Astrocyte (in vitro differentiated cells and primary cell): ENCODE data around the gene PTH1R. TPM values are rescaled to one million over a fixed set of nuclear protein-coding genes. Genes with fewer than 3 reads are reported as not detected.

Experiments used
- DNase-seq: peaks from one replicate; pipeline ENCODE4 v3.0.0-alpha.2; 2010; ENCODE audit warnings: low read depth
- FAIRE-seq: peaks from 2 replicates; lab custom pipeline; 2011; peaks lifted over from hg19 to GRCh38; lab: Jason Lieb, UNC
- H2AFZ ChIP-seq: 2 replicates; pipeline ENCODE4 v1.6.0; 2012; ENCODE audit warnings: low read depth, low read length, inconsistent platforms
- H3K27ac ChIP-seq: 2 replicates; pipeline ENCODE4 v1.5.1; 2011; ENCODE audit warnings: low read depth, low read length, inconsistent platforms
- H3K27me3 ChIP-seq: 2 replicates; pipeline ENCODE4 v1.6.0; 2011; ENCODE audit warnings: low read length, inconsistent platforms; ENCODE audit not compliant: insufficient read depth
- H3K36me3 ChIP-seq: 2 replicates; pipeline ENCODE4 v1.5.1; 2011; ENCODE audit warnings: low read length, inconsistent platforms; ENCODE audit not compliant: insufficient read depth
- H3K4me1 ChIP-seq: 2 replicates; pipeline ENCODE4 v1.5.1; 2011; ENCODE audit warnings: low read length, inconsistent platforms; ENCODE audit not compliant: insufficient read depth
- H3K4me2 ChIP-seq: 2 replicates; pipeline ENCODE4 v1.6.0; 2012; ENCODE audit warnings: low read length, inconsistent platforms
- H3K4me3 ChIP-seq: 2 replicates; pipeline ENCODE4 v1.5.1; 2011; ENCODE audit warnings: low read depth, mild to moderate bottlenecking, low read length, inconsistent platforms; ENCODE audit not compliant: insufficient read depth
- H3K79me2 ChIP-seq: 2 replicates; pipeline ENCODE4 v1.6.0; 2012; ENCODE audit warnings: mild to moderate bottlenecking, low read length, inconsistent platforms; ENCODE audit not compliant: insufficient read depth
- H3K9ac ChIP-seq: 2 replicates; pipeline ENCODE4 v1.6.0; 2012; ENCODE audit warnings: mild to moderate bottlenecking, low read length, inconsistent platforms
- H3K9me3 ChIP-seq: 2 replicates; pipeline ENCODE4 v1.5.1; 2012; ENCODE audit warnings: low read depth, mild to moderate bottlenecking, low read length, inconsistent platforms; ENCODE audit not compliant: insufficient read depth
- H4K20me1 ChIP-seq: 2 replicates; pipeline ENCODE4 v1.6.0; 2012; ENCODE audit warnings: low read length, inconsistent platforms; ENCODE audit not compliant: insufficient read depth
- H3K27ac Mint-ChIP-seq: one replicate; pipeline ENCODE4 v1.8.0; 2021; ENCODE audit warnings: mild to moderate bottlenecking, mixed read lengths; ENCODE audit not compliant: unreplicated experiment
- H3K27me3 Mint-ChIP-seq: one replicate; pipeline ENCODE4 v1.8.0; 2021; ENCODE audit warnings: low read depth, mixed read lengths; ENCODE audit not compliant: unreplicated experiment
- H3K36me3 Mint-ChIP-seq: one replicate; pipeline ENCODE4 v1.8.0; 2021; ENCODE audit warnings: low read depth, mixed read lengths; ENCODE audit not compliant: unreplicated experiment
- H3K4me1 Mint-ChIP-seq: one replicate; pipeline ENCODE4 v1.8.0; 2021; ENCODE audit warnings: low read depth, mixed read lengths; ENCODE audit not compliant: unreplicated experiment
- H3K4me3 Mint-ChIP-seq: one replicate; pipeline ENCODE4 v1.8.0; 2021; ENCODE audit warnings: mild to moderate bottlenecking, moderate library complexity, mixed read lengths; ENCODE audit not compliant: unreplicated experiment
- H3K9me3 Mint-ChIP-seq: one replicate; pipeline ENCODE4 v1.8.0; 2021; ENCODE audit warnings: mild to moderate bottlenecking, mixed read lengths; ENCODE audit not compliant: unreplicated experiment
- EZH2 ChIP-seq: IDR thresholded peaks from 2 replicates; pipeline ENCODE4 v1.6.1; 2012; ENCODE audit warnings: mild to moderate bottlenecking, low read length, inconsistent platforms; ENCODE audit not compliant: insufficient read depth
- total RNA-seq: library from RNA; stranded (reverse); gene quantifications from 2 replicates; pipeline ENCODE4 v1.2.1, GENCODE V29; 2021
- TF ChIP-seq, protein P1 (sequence below): IDR thresholded peaks from 2 replicates; pipeline ENCODE4 v1.5.1; 2011; ENCODE audit warnings: low read depth, mild to moderate bottlenecking, inconsistent platforms, low read length, moderate library complexity; ENCODE audit not compliant: insufficient read depth

PTH1R gene
- total RNA-seq, 1 donor from 2014 or later = 5.2 TPM

DNA sequence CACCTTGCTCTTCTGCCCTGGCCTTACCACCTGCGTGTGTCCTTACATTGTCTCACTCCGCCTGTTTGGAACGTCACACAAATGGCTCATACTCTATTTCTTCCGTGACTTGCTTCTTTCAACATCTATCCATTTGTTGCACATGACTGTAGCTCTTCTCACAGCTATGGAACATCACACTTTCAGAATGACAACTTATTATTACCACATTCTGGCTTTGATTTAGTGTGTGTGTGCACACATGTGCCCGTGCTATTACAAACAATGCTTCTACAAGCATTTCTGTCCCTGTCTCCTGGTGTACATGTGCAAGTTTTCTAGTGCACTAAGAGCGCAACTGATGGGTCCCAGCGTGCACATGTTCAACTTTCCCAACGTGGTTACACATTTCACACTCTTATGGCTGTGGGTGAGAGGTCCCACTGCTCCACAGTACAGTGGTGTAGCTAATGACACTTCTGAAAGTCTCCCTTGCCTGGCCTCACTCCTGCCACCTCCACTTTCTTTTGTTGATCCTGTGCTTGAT lies 37.8 kb downstream of the PTH1R start:
- DNase-seq (no peak), FAIRE-seq (no peak)
- no peaks in the 10 kb centered on the region for H3K9me3 ChIP-seq
- Mint-ChIP-seq H3K4me3 (no peak overlapping the region), H3K27me3 (no peaks in the 10 kb centered on the region), H3K9me3 (peaks cover 9% of the 10 kb centered on the region), H3K36me3 (peaks cover 30% of the 10 kb centered on the region), H3K27ac (no peak overlapping the region), H3K4me1 (peaks cover 7% of the 10 kb centered on the region)
- no peak overlapping the region for H3K27ac ChIP-seq
- no peaks in the 10 kb centered on the region for H3K27me3 ChIP-seq
- H3K4me2 ChIP-seq = no peak overlapping the region
- no peak overlapping the region for H3K9ac ChIP-seq
- no peak overlapping the region for H2AFZ ChIP-seq
- peaks cover 24% of the 10 kb centered on the region for H3K36me3 ChIP-seq
- no peaks in the 10 kb centered on the region for H3K79me2 ChIP-seq
- H3K4me1 ChIP-seq = peaks cover 8% of the 10 kb centered on the region
- TF ChIP-seq, protein P1, sequence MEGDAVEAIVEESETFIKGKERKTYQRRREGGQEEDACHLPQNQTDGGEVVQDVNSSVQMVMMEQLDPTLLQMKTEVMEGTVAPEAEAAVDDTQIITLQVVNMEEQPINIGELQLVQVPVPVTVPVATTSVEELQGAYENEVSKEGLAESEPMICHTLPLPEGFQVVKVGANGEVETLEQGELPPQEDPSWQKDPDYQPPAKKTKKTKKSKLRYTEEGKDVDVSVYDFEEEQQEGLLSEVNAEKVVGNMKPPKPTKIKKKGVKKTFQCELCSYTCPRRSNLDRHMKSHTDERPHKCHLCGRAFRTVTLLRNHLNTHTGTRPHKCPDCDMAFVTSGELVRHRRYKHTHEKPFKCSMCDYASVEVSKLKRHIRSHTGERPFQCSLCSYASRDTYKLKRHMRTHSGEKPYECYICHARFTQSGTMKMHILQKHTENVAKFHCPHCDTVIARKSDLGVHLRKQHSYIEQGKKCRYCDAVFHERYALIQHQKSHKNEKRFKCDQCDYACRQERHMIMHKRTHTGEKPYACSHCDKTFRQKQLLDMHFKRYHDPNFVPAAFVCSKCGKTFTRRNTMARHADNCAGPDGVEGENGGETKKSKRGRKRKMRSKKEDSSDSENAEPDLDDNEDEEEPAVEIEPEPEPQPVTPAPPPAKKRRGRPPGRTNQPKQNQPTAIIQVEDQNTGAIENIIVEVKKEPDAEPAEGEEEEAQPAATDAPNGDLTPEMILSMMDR = no peak
- no peak for TF ChIP-seq EZH2
- H4K20me1 ChIP-seq = peaks cover 13% of the 10 kb centered on the region
- H3K4me3 ChIP-seq = no peak overlapping the region

DNA sequence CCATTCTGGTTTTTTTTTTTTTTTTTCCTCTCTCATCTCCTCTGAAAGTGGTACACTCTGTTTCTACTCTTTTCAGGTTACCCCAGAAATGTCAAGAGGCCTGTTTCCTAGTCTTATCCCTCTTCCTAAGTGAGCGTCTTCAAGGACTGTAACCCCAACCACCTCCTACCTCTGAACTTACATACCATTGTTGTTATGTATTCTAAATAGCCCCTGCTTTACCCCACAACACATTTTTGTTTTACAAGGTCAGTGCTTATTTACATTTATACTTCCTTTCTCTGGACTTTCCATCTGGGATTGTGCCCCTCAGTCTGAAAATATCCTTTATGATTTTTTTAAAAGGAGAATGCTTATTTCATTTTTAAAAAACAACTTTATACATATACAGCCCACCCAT lies 38.8 kb downstream of the PTH1R start:
- Histone ChIP-seq H3K4me2 (no peak overlapping the region), H3K4me1 (peaks cover 8% of the 10 kb centered on the region), H3K9me3 (no peaks in the 10 kb centered on the region), H2AFZ (no peak overlapping the region), H3K4me3 (no peak overlapping the region), H3K27me3 (no peaks in the 10 kb centered on the region), H4K20me1 (peaks cover 13% of the 10 kb centered on the region), H3K36me3 (peaks cover 29% of the 10 kb centered on the region), H3K79me2 (no peaks in the 10 kb centered on the region), H3K27ac (no peak overlapping the region), H3K9ac (no peak overlapping the region)
- no peak overlapping the region for H3K27ac Mint-ChIP-seq
- peaks cover 7% of the 10 kb centered on the region for H3K4me1 Mint-ChIP-seq
- peaks cover 9% of the 10 kb centered on the region for H3K9me3 Mint-ChIP-seq
- no peak for DNase-seq
- TF ChIP-seq, protein P1 = no peak
- no peak for TF ChIP-seq EZH2
- peaks cover 32% of the 10 kb centered on the region for H3K36me3 Mint-ChIP-seq
- H3K4me3 Mint-ChIP-seq = no peak overlapping the region
- H3K27me3 Mint-ChIP-seq = no peaks in the 10 kb centered on the region
- FAIRE-seq = no peak

- no peak overlapping the region for H3K4me3 ChIP-seq
- no peak for FAIRE-seq
- peaks cover 13% of the 10 kb centered on the region for H4K20me1 ChIP-seq
- H3K4me1 Mint-ChIP-seq = peaks cover 7% of the 10 kb centered on the region
- no peaks in the 10 kb centered on the region for H3K27me3 ChIP-seq
- TF ChIP-seq EZH2 = no peak
- TF ChIP-seq, protein P1 = no peak
- no peak overlapping the region for H3K27ac ChIP-seq
- H3K79me2 ChIP-seq = no peaks in the 10 kb centered on the region
- peaks cover 9% of the 10 kb centered on the region for H3K9me3 Mint-ChIP-seq
- DNase-seq = no peak
- H3K4me3 Mint-ChIP-seq = no peak overlapping the region
- no peaks in the 10 kb centered on the region for H3K9me3 ChIP-seq
- H3K36me3 Mint-ChIP-seq = peaks cover 37% of the 10 kb centered on the region
- H3K27me3 Mint-ChIP-seq = no peaks in the 10 kb centered on the region
- peaks cover 29% of the 10 kb centered on the region for H3K36me3 ChIP-seq
- H3K27ac Mint-ChIP-seq = no peak overlapping the region
- H2AFZ ChIP-seq = no peak overlapping the region
- peaks cover 8% of the 10 kb centered on the region for H3K4me1 ChIP-seq
- H3K9ac ChIP-seq = no peak overlapping the region
- no peak overlapping the region for H3K4me2 ChIP-seq
Observed at GRCh38 chr3:46916799-46917198, 39.3 kb downstream of the PTH1R start.
